Immature natural killer cell (primary cell): Measurements from ENCODE around the gene DBN1. TPM values are rescaled to one million over a fixed set of nuclear protein-coding genes. Genes with fewer than 3 reads are reported as not detected.

Source experiments
- DNase-seq, 3 donors: peaks; one replicate each; pipeline ENCODE4 v3.0.0; 2022; ENCODE audit warnings: mixed read lengths in 1 of 3
- H3K27ac Mint-ChIP-seq, 6 donors: one replicate each; pipeline ENCODE4 v1.8.0; 2020; ENCODE audit warnings: mixed read lengths in 6 of 6, mild to moderate bottlenecking in 5 of 6, inconsistent platforms in 4 of 6, moderate library complexity in 3 of 6
- H3K27me3 Mint-ChIP-seq, 3 donors: one replicate each; pipeline ENCODE4 v1.8.0; 2020 to 2021; ENCODE audit warnings: low read depth in 3 of 3, mild to moderate bottlenecking in 3 of 3, mixed read lengths in 3 of 3, moderate library complexity in 3 of 3, inconsistent platforms in 1 of 3
- H3K36me3 Mint-ChIP-seq, 3 donors: one replicate each; pipeline ENCODE4 v1.8.0; 2020; ENCODE audit warnings: mixed read lengths in 3 of 3, inconsistent platforms in 2 of 3, mild to moderate bottlenecking in 2 of 3
- H3K4me1 Mint-ChIP-seq, 2 donors: one replicate each; pipeline ENCODE4 v1.8.0; 2020; ENCODE audit warnings: inconsistent platforms in 2 of 2, mild to moderate bottlenecking in 2 of 2, mixed read lengths in 2 of 2, moderate library complexity in 1 of 2
- H3K4me3 Mint-ChIP-seq, 5 donors: one replicate each; pipeline ENCODE4 v1.8.0; 2020; ENCODE audit warnings: mild to moderate bottlenecking in 5 of 5, mixed read lengths in 5 of 5, inconsistent platforms in 3 of 5, moderate library complexity in 3 of 5
- H3K9me3 Mint-ChIP-seq, 6 donors: one replicate each; pipeline ENCODE4 v1.8.0; 2020; ENCODE audit warnings: mild to moderate bottlenecking in 6 of 6, mixed read lengths in 6 of 6, inconsistent platforms in 4 of 6, moderate library complexity in 3 of 6
- polyA plus RNA-seq, 3 donors: library from polyadenylated mRNA; unstranded; fragments of 300-500 nt; fragmentation: Illumina TruSeq; gene quantifications; one replicate each; pipeline ENCODE4 v1.2.3, GENCODE V29; 2021

Gene DBN1
- polyA plus RNA-seq, 3 donors from 2014 or later = 0.93 to 4.2 (median 2.8) TPM

- no peak overlapping the region for H3K4me3 Mint-ChIP-seq
- H3K4me1 Mint-ChIP-seq = peaks cover 46 to 48% of the 10 kb centered on the region in 2 donors
- H3K36me3 Mint-ChIP-seq = peaks cover 9 to 31% (median 13%) of the 10 kb centered on the region in 3 donors
- H3K9me3 Mint-ChIP-seq = no peaks in the 10 kb centered on the region
- DNase-seq = no peak
- peaks cover 4 to 14% (median 12%) of the 10 kb centered on the region in 3 donors for H3K27me3 Mint-ChIP-seq
- H3K27ac Mint-ChIP-seq = peak overlapping the region in 2 of 6 donors; percentile 21 to 61
Measured at GRCh38 chr5:177442066-177442826, 31.2 kb downstream of the DBN1 start.

DNA sequence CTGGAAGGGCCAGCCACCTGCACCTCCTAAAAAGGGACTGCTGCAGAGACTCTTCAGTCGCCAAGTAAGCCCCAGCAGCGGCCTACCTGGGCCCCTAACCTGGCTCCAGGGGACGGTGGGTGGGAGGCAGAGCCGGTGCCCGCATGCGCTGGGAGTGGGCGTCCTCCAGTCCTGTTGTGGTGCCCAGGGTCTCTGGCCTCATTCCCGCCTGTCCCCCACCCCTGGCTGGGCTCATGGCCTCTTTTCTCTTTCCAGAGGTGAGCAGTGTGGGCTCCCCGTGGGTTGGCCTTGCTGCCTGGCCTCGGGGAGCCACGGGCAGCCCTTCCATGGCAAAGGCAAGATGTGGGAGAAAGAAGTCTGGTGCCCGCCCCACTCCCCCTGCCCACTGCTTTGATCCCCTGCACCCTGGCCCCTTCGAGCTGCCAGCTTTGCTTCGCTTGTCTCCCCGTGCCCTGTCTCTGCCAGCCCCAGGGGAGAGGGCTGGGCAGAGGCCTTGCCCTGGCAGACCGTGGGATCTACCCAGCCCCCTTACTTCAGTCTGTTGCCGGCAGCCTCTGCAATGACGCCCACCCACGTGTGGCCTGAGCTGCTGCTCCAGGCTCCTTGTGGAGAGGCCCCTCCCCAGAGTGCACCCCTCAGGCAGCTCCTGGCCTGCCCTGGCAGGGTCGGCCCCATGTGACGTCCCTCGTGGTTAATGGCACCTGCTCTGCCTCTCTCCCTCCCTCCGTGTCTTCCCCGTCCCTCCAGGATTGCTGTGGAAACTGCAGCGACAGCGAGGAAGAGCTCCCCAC is 32.2 kb downstream of the DBN1 start:
- no peak for DNase-seq
- H3K36me3 Mint-ChIP-seq = peaks cover 9 to 38% (median 21%) of the 10 kb centered on the region in 3 donors

DNA sequence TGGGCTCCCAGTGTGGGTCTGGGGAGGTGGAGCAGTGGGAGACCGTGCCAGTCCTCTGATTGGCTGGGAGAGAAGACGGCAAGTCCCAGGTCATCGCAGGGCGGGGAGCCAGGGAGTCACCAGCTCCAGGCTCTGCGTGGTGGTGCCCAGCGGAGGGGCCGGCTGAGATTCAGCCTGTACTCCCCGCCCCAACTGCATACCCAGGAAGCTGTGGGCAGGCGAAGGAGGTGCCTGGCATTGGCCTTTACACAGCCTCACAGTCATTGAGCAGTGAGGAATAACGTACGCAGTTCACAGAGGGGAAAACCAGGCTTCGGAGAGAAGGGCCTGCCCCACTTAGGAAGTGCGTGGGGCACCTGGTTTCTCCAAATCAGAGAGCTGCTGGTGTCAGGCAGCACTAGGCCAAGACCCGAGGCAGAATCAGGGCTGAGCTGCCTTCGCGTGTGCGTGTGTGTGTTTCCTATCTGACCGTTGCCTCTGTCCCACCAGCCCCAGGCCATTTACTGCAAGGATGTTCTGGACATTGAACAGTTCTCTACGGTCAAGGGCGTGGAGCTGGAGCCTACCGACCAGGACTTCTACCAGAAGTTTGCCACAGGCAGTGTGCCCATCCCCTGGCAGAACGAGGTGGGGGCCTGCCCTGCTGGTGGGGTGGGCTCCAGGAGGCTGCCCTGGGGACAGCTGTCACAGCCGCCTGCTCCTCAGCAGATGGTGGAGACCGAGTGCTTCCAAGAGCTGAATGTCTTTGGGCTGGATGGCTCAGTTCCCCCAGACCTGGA is 33.0 kb downstream of the DBN1 start:
- Mint-ChIP-seq H3K9me3 (no peaks in the 10 kb centered on the region), H3K27ac (peak overlapping the region; percentile 64 to 84 (median 70)), H3K27me3 (peaks cover 0 to 6% (median 4%) of the 10 kb centered on the region in 3 donors), H3K4me3 (no peak overlapping the region), H3K4me1 (peaks cover 43 to 47% of the 10 kb centered on the region in 2 donors), H3K36me3 (peaks cover 9 to 44% (median 21%) of the 10 kb centered on the region in 3 donors)
- no peak for DNase-seq

More for the DNA sequence above, 32.2 kb downstream of the DBN1 start:
- H3K4me3 Mint-ChIP-seq = no peak overlapping the region
- peaks cover 49 to 51% of the 10 kb centered on the region in 2 donors for H3K4me1 Mint-ChIP-seq
- H3K27ac Mint-ChIP-seq = peak overlapping the region in 2 of 6 donors; percentile 34 to 35
- no peaks in the 10 kb centered on the region for H3K9me3 Mint-ChIP-seq
- peaks cover 4 to 14% (median 10%) of the 10 kb centered on the region in 3 donors for H3K27me3 Mint-ChIP-seq

GRCh38 chr5:177439518-177440053 is 33.8 kb downstream of the DBN1 start:
- no peaks in the 10 kb centered on the region for H3K9me3 Mint-ChIP-seq
- peaks cover 41 to 47% of the 10 kb centered on the region in 2 donors for H3K4me1 Mint-ChIP-seq
- DNase-seq = no peak
- H3K36me3 Mint-ChIP-seq = peaks cover 9 to 50% (median 21%) of the 10 kb centered on the region in 3 donors
- H3K27me3 Mint-ChIP-seq = peaks cover 0 to 1% (median 0%) of the 10 kb centered on the region in 3 donors
- no peak overlapping the region for H3K4me3 Mint-ChIP-seq
- peak overlapping the region; percentile 64 to 84 (median 70) for H3K27ac Mint-ChIP-seq

DNA sequence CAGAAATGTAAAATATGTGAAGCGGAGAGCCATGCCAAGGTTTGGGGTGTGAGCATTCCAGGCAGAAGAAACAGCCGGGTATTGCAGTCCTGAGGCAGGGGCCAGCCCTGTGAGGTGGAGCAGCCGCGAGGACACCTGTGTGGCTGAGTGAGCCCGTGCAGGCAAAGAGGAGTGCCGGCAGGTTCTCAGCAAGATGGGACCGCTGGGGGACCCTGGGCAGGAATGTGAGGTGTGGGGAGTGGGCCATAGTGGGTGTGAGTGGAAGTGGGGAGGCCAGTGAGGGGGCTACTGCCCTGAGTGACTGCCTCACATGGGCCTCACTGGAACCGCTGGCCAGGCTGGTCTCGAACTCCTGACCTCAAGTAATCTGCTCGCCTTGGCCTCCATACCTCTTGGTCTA is 35.0 kb downstream of the DBN1 start:
- Mint-ChIP-seq H3K36me3 (peaks cover 13 to 54% (median 21%) of the 10 kb centered on the region in 3 donors), H3K4me3 (no peak overlapping the region), H3K27ac (peak overlapping the region in 4 of 6 donors; percentile 34 to 84 (median 49)), H3K9me3 (no peaks in the 10 kb centered on the region), H3K27me3 (peaks cover 0 to 3% (median 1%) of the 10 kb centered on the region in 3 donors), H3K4me1 (peaks cover 41 to 52% of the 10 kb centered on the region in 2 donors)
- DNase-seq = no peak

GRCh38 chr5:177437623-177438022 is 35.8 kb downstream of the DBN1 start:
- peaks cover 13 to 54% (median 21%) of the 10 kb centered on the region in 3 donors for H3K36me3 Mint-ChIP-seq
- no peak for DNase-seq
- H3K27ac Mint-ChIP-seq = peak overlapping the region in 3 of 6 donors; percentile 48 to 57 (median 55)
- H3K27me3 Mint-ChIP-seq = peaks cover 0 to 3% (median 1%) of the 10 kb centered on the region in 3 donors
- H3K4me1 Mint-ChIP-seq = peaks cover 48 to 59% of the 10 kb centered on the region in 2 donors
- H3K4me3 Mint-ChIP-seq = no peak overlapping the region
- H3K9me3 Mint-ChIP-seq = no peaks in the 10 kb centered on the region

- H3K4me1 Mint-ChIP-seq = peaks cover 59 to 73% of the 10 kb centered on the region in 2 donors
Measured at GRCh38 chr5:177435847-177436536, 37.4 kb downstream of the DBN1 start.

GRCh38 chr5:177434942-177435738 is 38.3 kb downstream of the DBN1 start:
- H3K27me3 Mint-ChIP-seq = peaks cover 4 to 13% (median 5%) of the 10 kb centered on the region in 3 donors
- peaks cover 68 to 79% of the 10 kb centered on the region in 2 donors for H3K4me1 Mint-ChIP-seq
- H3K36me3 Mint-ChIP-seq = peaks cover 13 to 49% (median 21%) of the 10 kb centered on the region in 3 donors
- H3K9me3 Mint-ChIP-seq = no peaks in the 10 kb centered on the region
- H3K4me3 Mint-ChIP-seq = peak overlapping the region in 4 of 5 donors; percentile 53 to 73 (median 64)
- DNase-seq = peak; percentile 49 to 51 (median 50)
- H3K27ac Mint-ChIP-seq = peak overlapping the region; percentile 22 to 83 (median 73)

More at GRCh38 chr5:177435847-177436536, 37.4 kb downstream of the DBN1 start:
- H3K9me3 Mint-ChIP-seq = no peaks in the 10 kb centered on the region
- H3K27me3 Mint-ChIP-seq = peaks cover 4 to 9% (median 5%) of the 10 kb centered on the region in 3 donors
- H3K36me3 Mint-ChIP-seq = peaks cover 13 to 53% (median 21%) of the 10 kb centered on the region in 3 donors
- H3K4me3 Mint-ChIP-seq = no peak overlapping the region
- H3K27ac Mint-ChIP-seq = peak overlapping the region in 1 of 6 donors; percentile 72
- no peak for DNase-seq

GRCh38 chr5:177434437-177434836 is 39.0 kb downstream of the DBN1 start:
- peaks cover 10 to 43% (median 14%) of the 10 kb centered on the region in 3 donors for H3K36me3 Mint-ChIP-seq
- peak overlapping the region; percentile 55 to 75 (median 67) for H3K4me3 Mint-ChIP-seq
- no peaks in the 10 kb centered on the region for H3K9me3 Mint-ChIP-seq
- peaks cover 69 to 79% of the 10 kb centered on the region in 2 donors for H3K4me1 Mint-ChIP-seq
- peak overlapping the region; percentile 72 to 90 (median 82) for H3K27ac Mint-ChIP-seq
- peak in 1 of 3 donors; percentile 38 for DNase-seq
- H3K27me3 Mint-ChIP-seq = peaks cover 4 to 16% (median 5%) of the 10 kb centered on the region in 3 donors

- no peaks in the 10 kb centered on the region for H3K9me3 Mint-ChIP-seq
- H3K4me1 Mint-ChIP-seq = peaks cover 73 to 79% of the 10 kb centered on the region in 2 donors
- no peak for DNase-seq
- peaks cover 9 to 38% (median 13%) of the 10 kb centered on the region in 3 donors for H3K36me3 Mint-ChIP-seq
- H3K27ac Mint-ChIP-seq = peak overlapping the region; percentile 71 to 90 (median 81)
- peak overlapping the region in 4 of 5 donors; percentile 33 to 73 (median 44) for H3K4me3 Mint-ChIP-seq
- peaks cover 9 to 16% (median 10%) of the 10 kb centered on the region in 3 donors for H3K27me3 Mint-ChIP-seq
Measured at GRCh38 chr5:177433658-177434217, 39.7 kb downstream of the DBN1 start.

DNA sequence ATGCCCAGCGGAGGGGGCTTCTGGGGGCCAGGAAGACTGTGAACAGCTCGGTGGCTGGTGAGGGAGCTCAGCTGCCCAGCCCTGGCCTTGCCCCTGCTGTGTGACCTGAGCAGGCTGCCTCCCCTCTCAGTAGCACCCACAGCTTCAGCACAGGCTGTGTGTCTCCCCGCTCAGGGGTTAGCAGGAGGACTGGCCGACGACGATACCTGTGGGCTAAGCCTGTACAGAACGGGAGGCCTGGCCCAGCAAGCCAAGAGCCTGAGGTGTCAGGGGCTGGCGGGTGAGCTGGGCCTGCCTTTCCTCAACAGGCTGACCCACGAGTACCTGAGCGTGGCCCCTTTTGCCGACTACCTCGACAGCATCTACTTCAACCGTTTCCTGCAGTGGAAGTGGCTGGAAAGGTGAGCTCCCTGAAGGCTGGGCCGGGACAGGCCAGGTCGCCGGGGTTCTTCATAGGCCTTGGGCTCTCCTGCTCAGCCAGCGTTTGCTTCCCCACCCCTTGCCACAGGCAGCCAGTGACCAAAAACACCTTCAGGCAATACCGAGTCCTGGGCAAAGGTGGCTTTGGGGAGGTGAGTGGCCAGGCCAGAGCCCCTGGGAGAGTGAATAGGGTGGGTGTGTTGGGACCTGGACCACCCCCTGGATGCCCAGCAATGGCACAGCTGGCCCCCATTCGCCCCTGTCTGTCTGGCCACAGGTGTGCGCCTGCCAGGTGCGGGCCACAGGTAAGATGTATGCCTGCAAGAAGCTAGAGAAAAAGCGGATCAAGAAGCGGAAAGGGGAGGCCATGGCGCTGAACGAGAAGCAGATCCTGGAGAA is 40.4 kb downstream of the DBN1 start:
- H3K27ac Mint-ChIP-seq = peak overlapping the region in 5 of 6 donors; percentile 74 to 86 (median 79)
- peaks cover 74 to 85% of the 10 kb centered on the region in 2 donors for H3K4me1 Mint-ChIP-seq
- H3K27me3 Mint-ChIP-seq = peaks cover 9 to 16% (median 10%) of the 10 kb centered on the region in 3 donors
- DNase-seq = no peak
- H3K36me3 Mint-ChIP-seq = peaks cover 5 to 33% (median 9%) of the 10 kb centered on the region in 3 donors
- H3K4me3 Mint-ChIP-seq = peak overlapping the region; percentile 23 to 94 (median 54)
- no peaks in the 10 kb centered on the region for H3K9me3 Mint-ChIP-seq
